GM18511 (cell line): ENCODE measurements around the gene CCDC9B.

Experiments
- ATAC-seq: cut with Tn5 transposase; IDR thresholded peaks from one replicate; pipeline ENCODE4 v1.9.1; 2021; ENCODE audit warnings: mild to moderate bottlenecking, moderate library complexity; ENCODE audit not compliant: unreplicated experiment

The CCDC9B gene

DNA sequence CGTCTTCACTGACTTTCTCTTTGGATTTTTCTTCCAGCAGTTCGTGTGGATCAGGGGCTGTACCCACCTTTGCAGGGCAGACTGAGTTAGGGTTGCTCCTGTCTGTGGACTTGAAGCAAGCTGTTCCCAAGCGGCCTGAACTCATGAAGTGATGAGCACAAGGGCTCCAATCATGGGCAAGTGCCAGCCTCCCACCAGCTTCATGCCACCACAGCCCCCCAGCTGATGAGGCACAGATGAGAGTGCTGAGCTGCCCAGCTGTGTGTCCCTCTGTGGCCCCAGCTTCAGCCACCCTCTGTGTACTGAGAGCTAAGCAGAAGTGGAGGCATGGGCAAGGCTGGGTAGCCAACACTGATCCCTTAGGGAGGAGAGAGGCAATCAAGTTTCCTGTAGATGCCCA lies 29.7 kb downstream of the CCDC9B start:
- no peak for ATAC-seq

DNA sequence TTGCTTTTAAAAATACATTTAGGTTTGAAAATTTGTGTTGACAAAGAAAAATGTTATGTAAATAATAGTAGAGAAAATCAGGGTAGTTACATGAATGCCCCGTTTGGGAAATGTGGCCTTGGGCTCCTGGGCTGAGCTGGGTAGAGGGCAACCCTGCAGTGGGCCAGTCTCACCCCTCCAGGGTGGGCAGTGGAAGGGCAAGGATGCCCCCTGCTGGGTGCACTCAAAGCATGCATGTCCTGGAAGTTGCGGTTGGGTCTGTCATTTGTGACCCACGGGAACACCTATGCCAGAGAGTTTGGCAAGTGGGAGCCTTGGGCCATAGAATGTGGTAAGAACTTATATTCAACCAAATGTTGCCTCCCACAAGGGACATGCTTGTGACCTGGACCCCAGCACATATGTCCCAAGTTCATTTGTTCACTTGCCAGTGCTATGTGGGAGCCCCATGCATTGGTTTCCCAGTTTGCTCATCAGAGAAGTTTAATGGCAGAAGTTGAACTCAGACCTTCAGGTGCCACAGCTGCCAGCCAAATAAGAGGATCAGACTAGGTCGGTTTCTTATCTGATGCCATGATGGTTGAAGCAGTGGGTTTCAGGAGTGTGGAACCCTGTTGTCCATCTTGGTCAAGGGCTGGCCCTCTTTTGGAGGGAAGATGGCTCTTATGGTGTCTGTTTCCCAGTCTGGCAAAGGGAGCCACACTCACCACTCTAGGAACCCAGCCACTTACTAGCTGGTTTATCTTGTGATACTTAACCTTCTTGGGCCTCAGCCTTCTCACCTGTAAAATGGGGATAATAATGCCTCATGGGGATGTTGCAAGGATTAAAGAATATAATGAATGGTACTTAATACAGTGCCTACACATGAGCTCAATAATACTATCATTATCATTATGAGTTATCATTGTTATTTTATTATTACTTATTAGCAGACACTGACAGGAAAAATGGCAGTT lies 30.5 kb downstream of the CCDC9B start:
- ATAC-seq: no peak

DNA sequence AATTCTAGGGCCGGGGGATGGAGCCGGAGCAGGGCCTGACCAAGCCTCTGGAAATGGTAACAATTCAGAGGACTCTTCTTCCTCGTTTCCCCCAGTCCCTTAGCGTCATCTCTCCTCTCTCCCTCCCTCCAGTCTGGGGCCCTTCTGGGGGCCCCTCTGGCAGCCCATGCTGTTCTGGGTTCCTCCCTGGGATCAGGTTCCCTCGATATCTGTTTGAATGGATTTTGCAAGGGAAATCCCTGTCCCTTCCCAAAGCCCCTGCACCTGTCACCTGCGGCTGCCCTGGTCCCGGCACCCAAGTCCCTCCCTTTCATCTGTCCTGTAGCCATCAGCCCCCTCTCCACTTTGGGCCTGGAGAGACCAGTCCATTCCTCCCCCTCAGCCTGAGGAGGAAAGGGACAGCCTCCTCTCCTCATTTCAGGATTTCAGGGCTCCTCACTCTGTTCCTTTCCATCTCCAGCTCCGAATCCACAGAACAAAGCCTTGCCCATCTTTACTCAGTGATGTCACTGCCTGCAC lies 31.3 kb downstream of the CCDC9B start:
- no peak for ATAC-seq

DNA sequence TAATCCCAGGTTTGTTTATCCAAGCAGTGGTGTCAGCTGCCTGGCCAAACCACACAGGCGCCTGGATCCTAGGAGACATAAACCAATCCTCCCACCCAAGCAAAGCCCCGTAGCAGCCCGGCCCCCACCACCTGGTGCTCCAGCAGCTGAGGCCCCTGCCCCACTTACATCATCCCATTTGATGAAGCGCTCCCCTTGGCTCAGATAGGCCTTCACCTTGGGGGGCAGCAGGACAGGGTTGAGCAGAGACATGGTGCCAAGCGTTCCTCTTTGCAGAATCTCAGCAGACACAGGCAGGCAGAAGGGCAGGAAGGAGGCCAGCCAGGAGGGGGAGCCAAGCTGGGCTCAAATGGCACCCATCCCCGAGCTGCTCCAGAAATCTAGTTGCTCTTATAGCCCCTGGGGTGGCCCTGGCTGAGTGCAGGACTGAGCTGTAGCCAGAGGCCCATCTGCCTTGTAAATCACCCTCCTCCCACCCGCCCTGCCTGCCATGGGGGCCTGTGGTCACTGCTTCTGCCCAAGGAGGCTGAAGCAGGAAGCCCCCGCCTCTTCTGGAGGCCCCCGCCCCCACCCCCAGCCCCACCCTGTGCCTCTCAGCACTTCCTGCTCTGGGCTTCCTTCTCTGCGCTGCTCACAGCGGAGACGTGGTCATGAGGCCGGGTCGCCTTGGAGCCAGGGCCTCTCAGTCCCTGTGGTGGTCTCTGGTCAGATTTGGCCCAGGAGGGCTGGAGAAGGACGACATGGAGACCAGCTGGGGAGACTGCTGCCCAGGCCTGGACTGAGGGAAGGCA lies 33.1 kb downstream of the CCDC9B start, which contains the start of gene PLCB2:
PLCB2 (minus strand) TSS at position 515 of the 791 bp plus-strand sequence; CDS start at position 252, 263 bp downstream.
- ATAC-seq: peak; percentile 77

DNA sequence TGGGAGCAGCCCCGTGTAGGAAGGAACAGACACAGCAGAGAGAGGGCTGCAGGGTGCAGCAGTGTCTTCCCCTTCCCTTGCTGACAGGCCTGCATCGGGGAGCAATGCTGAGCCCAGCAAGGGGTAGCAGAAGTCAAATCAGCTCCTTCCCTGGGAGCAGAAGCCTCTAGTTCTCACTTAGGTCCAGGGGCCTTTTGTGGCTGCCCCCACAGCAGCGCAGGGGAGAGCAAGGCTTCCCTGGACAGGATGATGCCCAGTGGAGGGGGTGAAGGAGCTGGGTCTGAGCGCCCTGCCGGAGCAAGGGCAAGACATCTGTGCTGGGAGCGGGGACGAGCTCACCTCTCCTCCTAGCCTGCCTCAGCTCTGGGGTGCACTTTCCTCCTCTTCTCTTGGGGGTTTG lies 33.8 kb downstream of the CCDC9B start:
- no peak for ATAC-seq

DNA sequence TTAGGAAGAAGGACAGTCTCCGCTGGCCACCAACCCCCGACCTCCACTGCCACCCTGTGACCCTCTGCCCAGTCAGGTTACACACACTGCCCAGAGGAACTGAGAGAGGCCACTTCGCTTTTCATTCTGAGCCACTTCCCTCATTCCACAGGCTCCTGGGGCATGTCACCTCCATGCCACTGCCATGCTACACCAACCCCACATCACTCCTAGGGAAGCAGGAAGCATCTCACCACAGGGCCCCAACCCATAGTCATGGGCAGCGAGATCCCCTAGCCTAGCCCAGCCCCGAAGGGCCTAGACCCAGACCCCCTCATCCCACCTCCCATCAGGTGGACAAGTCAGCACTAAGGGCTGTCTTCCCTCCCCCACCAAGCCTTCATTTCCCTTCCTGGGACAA lies 34.4 kb downstream of the CCDC9B start:
- no peak for ATAC-seq

DNA sequence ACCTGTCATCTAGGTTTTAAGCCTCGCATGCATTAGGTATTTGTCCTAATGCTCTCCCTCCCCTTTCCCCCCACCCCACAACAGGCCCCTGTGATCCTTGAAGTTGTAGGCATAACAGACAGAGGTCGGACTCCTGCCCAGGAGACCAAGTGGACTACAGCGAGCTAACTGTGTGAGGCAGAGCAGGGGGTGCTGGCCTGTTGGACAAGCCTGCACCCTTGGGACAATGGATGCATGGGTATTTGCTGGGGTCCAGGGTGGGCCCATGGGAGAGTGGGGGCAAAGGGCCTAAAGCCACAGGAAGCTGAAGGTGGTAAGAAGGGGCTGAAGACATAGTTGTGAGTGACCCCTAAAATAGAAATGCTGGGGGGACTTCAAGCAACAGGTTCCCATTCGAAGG lies 35.5 kb downstream of the CCDC9B start:
- ATAC-seq: no peak

DNA sequence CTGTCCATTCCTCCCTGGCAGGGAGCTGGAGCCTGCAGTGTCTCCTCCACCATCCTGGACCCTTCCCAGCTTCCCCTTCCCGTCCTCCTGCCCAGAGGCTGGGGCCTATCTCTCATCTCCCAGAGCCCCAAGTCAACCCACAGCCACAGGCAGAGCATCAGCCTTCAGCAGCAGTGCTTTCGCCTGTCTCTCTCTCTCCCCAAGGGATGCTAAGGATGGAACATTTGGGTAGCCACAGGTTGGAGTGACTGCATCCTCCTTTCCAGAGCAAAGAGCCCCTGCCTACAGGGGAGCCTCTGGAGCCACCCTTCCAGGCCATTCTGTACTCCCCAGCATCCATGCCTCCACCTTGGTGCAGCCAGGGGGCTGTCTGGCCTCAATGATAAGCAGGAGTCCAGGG lies 37.2 kb downstream of the CCDC9B start:
- ATAC-seq: no peak

DNA sequence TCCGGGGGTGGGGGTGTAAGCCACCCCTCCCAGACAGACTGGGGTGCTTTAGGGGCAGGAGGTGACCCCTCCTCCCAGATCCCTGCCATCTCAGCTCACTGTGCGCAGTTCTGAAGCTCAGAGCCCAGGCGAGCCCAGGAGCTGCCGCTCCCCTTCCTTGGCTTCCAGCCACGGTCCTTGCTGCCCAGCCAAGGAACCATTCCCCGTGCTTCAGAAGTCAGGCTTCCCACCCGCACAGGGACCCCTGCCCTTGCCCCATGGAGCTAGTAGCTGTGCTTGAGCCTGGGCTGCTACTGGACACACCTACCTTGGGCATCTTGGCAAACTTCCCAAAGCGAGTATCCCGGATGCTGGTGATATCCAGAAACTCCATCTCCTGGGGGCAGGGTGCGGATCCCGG lies 37.8 kb downstream of the CCDC9B start:
- ATAC-seq: no peak

DNA sequence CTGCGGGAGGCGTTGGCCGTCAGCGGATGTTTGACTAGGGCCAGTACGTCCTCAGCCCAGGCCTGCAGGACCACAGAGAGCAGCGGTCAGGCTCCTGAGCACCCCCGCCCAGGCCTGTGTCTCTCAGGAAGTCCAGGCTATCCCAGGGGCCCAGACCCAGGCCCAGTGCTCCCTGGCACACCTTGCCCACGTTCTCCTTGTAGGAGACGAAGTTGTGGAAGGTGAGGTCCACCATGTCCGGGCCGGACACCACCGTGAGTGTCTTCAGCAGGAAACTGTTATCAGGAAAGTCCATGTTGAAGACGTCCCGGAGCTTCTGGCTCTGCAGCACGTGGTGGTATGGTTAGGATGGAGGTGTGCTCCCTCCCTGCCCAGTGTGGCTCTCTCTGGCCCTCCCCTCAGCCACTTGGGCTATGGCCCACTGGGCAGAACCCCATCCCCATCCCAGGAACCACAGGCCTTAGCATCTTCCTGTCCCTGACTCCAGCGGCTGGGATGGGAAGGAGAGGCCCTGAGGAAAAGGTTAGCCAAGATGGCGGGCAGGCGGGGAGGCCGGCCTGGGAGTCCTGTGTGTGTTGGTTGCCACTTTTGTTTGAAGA lies 38.4 kb downstream of the CCDC9B start:
- no peak for ATAC-seq

DNA sequence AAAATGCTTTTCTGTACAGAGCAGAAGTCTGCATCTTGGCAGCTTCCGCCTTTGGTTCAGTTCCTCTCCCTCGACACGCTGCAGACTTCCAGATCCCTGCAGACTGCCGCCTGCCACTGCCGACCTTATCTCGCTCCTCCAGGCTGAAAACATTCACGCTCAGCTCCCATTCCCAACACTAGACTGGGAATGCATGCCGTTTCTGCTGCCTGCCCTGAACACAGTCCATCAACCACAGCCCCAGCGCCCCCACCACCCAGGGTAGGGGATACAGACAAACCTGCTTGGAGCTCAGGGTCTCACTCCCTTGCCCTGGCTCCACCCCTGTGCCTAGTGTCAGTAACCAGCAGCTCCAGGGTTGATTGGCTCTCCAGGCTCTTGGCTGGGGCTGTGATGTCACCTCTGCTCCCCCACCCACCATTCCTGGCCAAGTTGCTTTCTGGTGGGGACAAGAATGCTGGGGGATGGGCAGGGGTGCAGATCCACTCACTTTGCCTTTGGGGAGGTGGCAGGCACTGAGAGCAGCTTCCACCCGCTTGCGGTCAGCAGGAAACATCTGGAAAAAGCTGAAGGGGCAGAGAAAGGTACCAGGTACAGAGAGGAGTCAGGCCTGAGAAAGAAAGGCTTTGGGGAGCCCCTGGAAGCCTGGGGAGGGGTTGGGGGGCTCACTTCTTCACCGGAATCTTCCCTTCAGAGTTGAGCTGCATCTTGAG lies 39.1 kb downstream of the CCDC9B start:
- no peak for ATAC-seq

DNA sequence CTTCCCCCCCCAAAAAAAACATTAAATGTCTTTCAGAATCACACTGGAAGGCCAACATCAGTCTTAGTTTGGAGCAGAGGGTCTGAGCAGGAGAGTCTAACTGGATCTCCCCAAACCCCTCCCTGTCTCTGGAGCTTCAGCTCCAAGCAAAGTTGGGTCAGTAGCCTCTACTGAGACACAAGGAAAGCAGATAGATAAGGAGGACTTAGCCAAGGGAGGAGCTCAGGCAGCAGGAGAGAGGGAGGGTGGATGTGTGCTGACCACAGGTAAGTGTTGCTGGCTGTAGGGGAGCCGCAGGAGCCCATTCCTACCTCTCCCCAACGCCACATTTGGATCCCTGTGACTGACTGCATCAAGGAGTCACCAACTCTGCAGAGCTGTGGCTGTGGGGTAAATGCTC lies 40.0 kb downstream of the CCDC9B start:
- ATAC-seq: no peak

DNA sequence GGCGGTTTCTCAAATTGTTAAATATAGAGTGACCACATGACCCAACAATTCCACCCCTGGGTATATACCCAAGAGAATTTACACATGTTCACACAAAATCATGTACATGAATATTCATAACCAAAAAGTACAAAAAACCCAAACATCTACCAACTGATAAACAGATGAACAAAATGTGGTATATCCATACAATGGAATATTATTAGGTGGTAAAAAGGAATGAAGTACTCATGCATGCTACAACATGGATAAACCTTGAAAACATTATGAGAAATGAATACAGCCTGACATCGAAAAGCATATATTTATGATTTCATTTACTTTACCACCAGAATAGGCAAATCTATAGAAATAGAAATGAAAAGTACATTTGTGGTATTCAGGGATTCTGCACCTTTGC lies 40.4 kb downstream of the CCDC9B start:
- ATAC-seq: no peak

DNA sequence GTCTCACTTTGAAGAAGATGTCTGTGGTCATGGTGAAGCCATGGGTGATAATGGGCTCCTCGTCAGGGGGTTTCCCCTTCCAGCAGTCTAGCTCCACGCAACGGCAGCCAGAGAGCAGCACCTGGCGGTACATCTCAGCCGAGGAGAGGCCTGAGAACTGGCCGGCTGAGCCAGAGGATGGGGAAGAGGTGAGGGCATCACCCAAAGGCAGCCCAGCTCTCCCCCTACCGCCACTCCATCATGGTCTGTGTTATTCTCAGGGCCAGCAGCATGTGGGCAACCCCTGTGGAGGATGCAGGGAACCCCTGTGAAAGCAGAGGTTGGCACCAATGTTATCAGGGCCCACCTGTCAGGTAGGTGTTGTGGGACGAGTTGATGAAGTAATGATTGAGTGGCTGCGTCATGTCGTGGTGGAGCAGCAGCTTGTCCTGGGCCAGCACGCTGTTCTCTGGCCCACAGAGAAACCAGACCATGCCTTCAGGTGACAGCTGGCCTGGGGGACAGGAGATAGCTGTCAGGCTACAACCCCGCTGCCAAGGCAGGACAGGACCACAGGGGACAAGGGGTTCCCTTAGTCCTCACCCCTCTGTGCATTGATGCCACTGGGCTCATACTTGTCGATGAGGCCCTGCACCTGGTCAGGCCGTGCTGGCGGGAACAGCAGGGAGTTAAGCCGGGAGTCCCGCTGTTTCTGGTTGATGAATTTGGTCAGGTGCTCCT lies 42.4 kb downstream of the CCDC9B start:
- no peak for ATAC-seq

DNA sequence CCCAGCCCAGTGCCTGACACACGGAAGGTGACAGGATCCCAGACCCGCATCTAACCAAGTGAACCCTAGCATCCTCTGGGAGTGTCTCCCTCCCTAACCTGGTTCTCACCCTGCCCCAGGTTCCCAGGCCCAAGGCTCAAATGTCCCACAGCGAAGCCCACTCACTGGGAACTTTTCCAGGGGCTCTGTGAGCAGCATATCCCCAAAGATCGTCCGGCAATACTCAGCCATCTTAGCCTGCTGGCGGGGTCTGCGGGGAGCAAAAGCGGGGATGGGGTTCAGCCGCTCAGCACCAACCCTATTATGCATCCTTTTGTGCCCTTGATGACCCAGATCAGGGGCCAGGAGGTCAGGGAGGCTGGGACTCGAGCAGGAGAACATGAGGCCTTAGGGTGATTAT lies 43.4 kb downstream of the CCDC9B start:
- ATAC-seq: no peak

DNA sequence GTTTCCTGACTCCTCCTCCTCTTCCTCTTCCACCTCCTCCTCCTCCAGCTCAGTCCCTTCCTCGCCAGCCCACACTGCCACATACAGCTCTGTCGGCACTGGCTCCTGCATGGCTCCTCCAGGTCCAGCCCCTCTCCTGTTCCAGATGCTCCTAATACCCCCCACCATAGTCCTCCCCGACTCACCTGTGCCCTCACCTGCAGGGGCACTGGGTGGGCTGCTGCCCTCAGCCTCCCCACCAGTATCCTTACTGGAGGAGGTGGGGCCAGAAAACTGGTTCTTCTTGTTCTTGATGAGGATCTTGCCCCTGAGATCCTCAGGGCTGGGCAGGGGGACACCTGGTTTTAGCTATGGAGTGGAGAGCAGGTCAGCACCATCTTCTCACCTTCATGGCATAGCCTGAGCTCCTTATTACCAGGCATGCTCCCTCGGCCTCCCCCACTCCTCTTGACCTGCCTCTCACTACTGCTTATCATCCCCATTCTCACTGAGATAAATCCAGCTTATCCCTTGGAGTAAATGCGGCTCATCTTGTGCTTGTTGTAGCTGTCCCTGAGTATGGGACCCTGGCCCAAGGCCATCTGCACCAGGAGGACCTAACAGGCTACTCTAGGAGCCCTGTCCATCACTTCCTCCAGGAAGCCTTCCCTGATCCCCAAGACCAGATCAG lies 44.0 kb downstream of the CCDC9B start:
- no peak for ATAC-seq

DNA sequence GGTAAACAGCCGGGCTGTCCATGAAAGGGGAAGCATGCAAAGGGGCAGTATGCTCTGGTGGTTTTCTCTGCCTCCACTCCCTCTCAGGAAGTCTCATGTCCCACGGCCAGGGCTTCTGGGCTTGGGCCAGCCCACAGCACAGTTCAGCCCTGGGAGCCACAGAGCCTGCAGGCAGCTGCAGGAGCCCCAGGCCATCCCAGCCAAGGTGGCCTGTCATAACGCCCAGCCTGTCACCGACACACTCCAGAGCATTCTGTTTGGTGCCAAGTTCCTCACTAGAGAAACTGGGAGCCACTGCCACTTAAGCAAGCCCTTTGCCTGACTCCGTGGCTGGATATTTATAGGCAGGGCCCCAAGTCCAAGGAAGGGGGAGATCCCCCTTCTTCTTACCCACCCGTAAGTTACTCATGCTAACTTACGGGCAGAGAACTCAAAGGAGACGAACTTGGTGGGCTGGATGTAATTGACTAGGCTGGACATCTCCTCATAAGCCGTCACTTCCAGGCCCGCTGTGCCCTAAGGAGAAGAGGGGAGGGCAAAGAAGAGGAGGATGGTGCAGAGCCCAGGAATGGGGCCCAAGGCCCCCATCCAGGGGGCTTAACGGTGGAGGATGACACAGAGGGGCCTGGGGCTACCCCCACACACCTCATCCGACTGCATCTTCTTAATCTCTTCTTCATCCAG lies 44.7 kb downstream of the CCDC9B start:
- ATAC-seq: no peak

DNA sequence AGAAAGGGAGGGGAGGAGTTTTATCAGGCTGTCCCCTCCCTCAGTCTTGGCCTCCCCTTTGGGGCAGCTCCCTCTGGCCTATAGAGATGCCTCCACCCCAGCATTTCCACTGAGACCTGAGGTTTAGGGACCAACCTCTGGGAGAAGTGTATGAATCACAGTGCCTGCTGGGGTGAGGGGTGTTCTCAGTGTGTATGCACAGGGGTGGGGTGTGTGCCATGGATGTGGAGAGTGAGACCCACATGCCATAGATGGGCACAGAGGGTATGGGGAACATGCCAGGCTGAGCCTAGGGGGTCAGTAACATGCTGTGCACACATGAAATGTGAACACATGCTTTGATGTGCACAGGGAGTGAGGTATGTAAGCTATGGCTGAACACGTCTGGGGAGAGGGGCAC lies 45.4 kb downstream of the CCDC9B start:
- no peak for ATAC-seq
